Stimulated activated CD4-positive, alpha-beta T cell treated with anti-CD3 and anti-CD28 coated beads, TNF-alpha, amount 100 ng/mL, for 1 hour (primary cell): ENCODE measurements around the gene SYMPK.

Source experiments
- DNase-seq, 3 donors: peaks; one replicate each; pipeline ENCODE4 v3.0.0-alpha.2; 2020; ENCODE audit warnings: low read depth in 3 of 3, low spot score in 1 of 3

The SYMPK gene

GRCh38 chr19:45826934-45827333, 36.0 kb downstream of the SYMPK start:
- DNase-seq = no peak

- no peak for DNase-seq
Measured at GRCh38 chr19:45825917-45826893, 36.7 kb downstream of the SYMPK start.

GRCh38 chr19:45825263-45825605, 37.7 kb downstream of the SYMPK start:
- no peak for DNase-seq

- DNase-seq = no peak
Measured at GRCh38 chr19:45824531-45825262, 38.2 kb downstream of the SYMPK start.

GRCh38 chr19:45824041-45824471, 38.9 kb downstream of the SYMPK start:
- DNase-seq = no peak

GRCh38 chr19:45823182-45823581, 39.8 kb downstream of the SYMPK start:
- no peak for DNase-seq

- DNase-seq = no peak
Measured at GRCh38 chr19:45822716-45823115, 40.2 kb downstream of the SYMPK start.

GRCh38 chr19:45821570-45821969, 41.4 kb downstream of the SYMPK start:
- DNase-seq = no peak

- no peak for DNase-seq
Measured at GRCh38 chr19:45821103-45821521, 41.8 kb downstream of the SYMPK start.

- DNase-seq = no peak
Measured at GRCh38 chr19:45820413-45821102, 42.4 kb downstream of the SYMPK start.

- no peak for DNase-seq
Measured at GRCh38 chr19:45819769-45820168, 43.2 kb downstream of the SYMPK start.

- no peak for DNase-seq
Measured at GRCh38 chr19:45817725-45818301, 45.1 kb downstream of the SYMPK start.

- peak; percentile 87 to 97 (median 88) for DNase-seq
Measured at GRCh38 chr19:45817010-45817724, 45.8 kb downstream of the SYMPK start.

- DNase-seq = no peak
Measured at GRCh38 chr19:45816236-45817009, 46.5 kb downstream of the SYMPK start.

- DNase-seq = no peak
Measured at GRCh38 chr19:45815481-45816216, 47.3 kb downstream of the SYMPK start.

GRCh38 chr19:45814851-45815480, 48.0 kb downstream of the SYMPK start, which contains the start of gene RSPH6A:
RSPH6A (minus strand) TSS chr19:45815308; CDS start chr19:45815176, 132 bp downstream.
- no peak for DNase-seq

GRCh38 chr19:45814166-45814780, 48.7 kb downstream of the SYMPK start:
- no peak for DNase-seq

- DNase-seq = no peak
Measured at GRCh38 chr19:45812297-45812696, 50.6 kb downstream of the SYMPK start.
